ENCODE results near the gene KIAA1671.

DNA sequence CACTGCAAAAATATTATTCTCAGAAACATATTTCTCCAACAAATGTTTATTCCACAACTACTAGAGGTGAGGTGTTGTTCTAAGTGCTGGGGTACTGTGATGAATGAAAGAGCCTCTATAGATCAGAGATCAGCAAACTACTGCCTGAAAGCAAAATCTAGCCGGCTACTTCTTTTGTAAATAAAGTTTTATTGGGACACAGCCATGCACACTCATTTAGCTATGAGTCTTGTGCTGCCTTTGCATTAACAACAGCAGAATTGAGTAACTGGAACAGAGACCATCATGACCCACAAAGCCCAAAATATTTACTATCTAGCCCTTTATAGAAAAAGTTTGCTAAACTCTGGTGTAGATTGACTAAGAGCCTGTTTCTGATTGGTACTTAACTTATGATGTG lies 210.0 kb downstream of the KIAA1671 start:
- TF ChIP-seq, protein P1, sequence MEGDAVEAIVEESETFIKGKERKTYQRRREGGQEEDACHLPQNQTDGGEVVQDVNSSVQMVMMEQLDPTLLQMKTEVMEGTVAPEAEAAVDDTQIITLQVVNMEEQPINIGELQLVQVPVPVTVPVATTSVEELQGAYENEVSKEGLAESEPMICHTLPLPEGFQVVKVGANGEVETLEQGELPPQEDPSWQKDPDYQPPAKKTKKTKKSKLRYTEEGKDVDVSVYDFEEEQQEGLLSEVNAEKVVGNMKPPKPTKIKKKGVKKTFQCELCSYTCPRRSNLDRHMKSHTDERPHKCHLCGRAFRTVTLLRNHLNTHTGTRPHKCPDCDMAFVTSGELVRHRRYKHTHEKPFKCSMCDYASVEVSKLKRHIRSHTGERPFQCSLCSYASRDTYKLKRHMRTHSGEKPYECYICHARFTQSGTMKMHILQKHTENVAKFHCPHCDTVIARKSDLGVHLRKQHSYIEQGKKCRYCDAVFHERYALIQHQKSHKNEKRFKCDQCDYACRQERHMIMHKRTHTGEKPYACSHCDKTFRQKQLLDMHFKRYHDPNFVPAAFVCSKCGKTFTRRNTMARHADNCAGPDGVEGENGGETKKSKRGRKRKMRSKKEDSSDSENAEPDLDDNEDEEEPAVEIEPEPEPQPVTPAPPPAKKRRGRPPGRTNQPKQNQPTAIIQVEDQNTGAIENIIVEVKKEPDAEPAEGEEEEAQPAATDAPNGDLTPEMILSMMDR (IDR thresholded peaks at IDR 0.05) = no peak
- no peak for TF ChIP-seq POLR2A (IDR thresholded peaks at IDR 0.05)
